ENCODE data around the gene KPNB1. TPM values are rescaled to one million over a fixed set of nuclear protein-coding genes. Genes with fewer than 3 reads are reported as not detected.
A peak's percentile ranks its signal among the peaks of the same experiment; 100 is the strongest.

Gene KPNB1
- total RNA-seq, 1 experiment from 2014 or later, result 742 TPM

- Histone ChIP-seq H3K4ac (ENCODE audit: low read depth, low read length) (no peak overlapping the region), H3K56ac (ENCODE audit: insufficient read length, low read depth, low read length) (no peak overlapping the region), H3K18ac (ENCODE audit: insufficient read length, low read depth, low read length) (no peak overlapping the region), H3K27ac (ENCODE audit: insufficient read length, low read depth, low read length) (no peak overlapping the region), H3K4me1 (ENCODE audit: insufficient read depth, low read length) (no peaks in the 10 kb centered on the region), H2AFZ (ENCODE audit: low read length) (no peak overlapping the region), H3K27me3 (ENCODE audit: insufficient read depth, low read length) (no peaks in the 10 kb centered on the region), H2BK5ac (ENCODE audit: insufficient read length, low read length) (no peak overlapping the region), H2AK5ac (ENCODE audit: insufficient read length, low read length) (no peak overlapping the region), H3K79me1 (ENCODE audit: insufficient read depth, low read depth, low read length, poor library complexity, severe bottlenecking) (no peaks in the 10 kb centered on the region), H4K20me1 (ENCODE audit: control insufficient read depth, insufficient read depth, insufficient read length) (no peaks in the 10 kb centered on the region), H4K8ac (replicated peaks; ENCODE audit: insufficient read length, low read depth, low read length) (no peak overlapping the region), H2BK120ac (ENCODE audit: low read depth, low read length, poor library complexity, severe bottlenecking) (no peak overlapping the region), H4K5ac (ENCODE audit: insufficient read length, low read depth, low read length) (no peak overlapping the region), H3K23me2 (ENCODE audit: insufficient read length, low read depth, low read length, poor library complexity, severe bottlenecking) (no peaks in the 10 kb centered on the region), H3K23ac (ENCODE audit: insufficient read length, low read depth, low read length) (no peak overlapping the region), H3K9ac (ENCODE audit: extremely low read depth, insufficient read length, low read length) (no peak overlapping the region), H3K79me2 (ENCODE audit: insufficient read depth, low read length) (no peaks in the 10 kb centered on the region), H2BK20ac (ENCODE audit: low read depth, low read length, poor library complexity, severe bottlenecking) (no peak overlapping the region), H2BK15ac (ENCODE audit: low read depth, low read length) (no peak overlapping the region), H3K9me3 (ENCODE audit: control insufficient read depth, low read depth, low read length) (no peaks in the 10 kb centered on the region), H3K4me2 (ENCODE audit: insufficient read depth, insufficient read length, low read length) (no peak overlapping the region), H2BK12ac (ENCODE audit: insufficient read length, low read depth, low read length) (no peak overlapping the region), H3K14ac (ENCODE audit: insufficient read depth, low read length) (no peak overlapping the region), H4K91ac (ENCODE audit: insufficient read length, low read depth, low read length) (no peak overlapping the region), H3T11ph (ENCODE audit: low read length) (no peak overlapping the region)
- TF ChIP-seq CTCF (conservative IDR thresholded peaks at IDR 0.05), result no peak
- peak; percentile 63 for DNase-seq
- no CpG with 5 or more reads among the region's 89 CpGs for WGBS (ENCODE audit: extremely low coverage, insufficient read length, low lambda C conversion rate)
- Mint-ChIP-seq H3K9me3 (no peaks in the 10 kb centered on the region), H3K4me1 (peaks cover 6 to 26% of the 10 kb centered on the region in 2 experiments), H3K36me3 (ENCODE audit: insufficient read depth in 1 of 3, low read depth in 3 of 3) (peaks cover 4 to 18% (median 7%) of the 10 kb centered on the region in 3 experiments; a peak in 3 of 7 replicates), H3K4me3 (no peak overlapping the region), H3K27ac (no peak overlapping the region), H3K27me3 (ENCODE audit: low read depth) (peaks cover 13% of the 10 kb centered on the region)
Measured at GRCh38 chr17:47708864-47709541, 59.3 kb downstream of the KPNB1 start.
